HG03442 (cell line): ENCODE measurements around the gene CNGA4.
"Not testable (repeated sequence)": the region's sequence is repeated elsewhere in the genome, so short reads cannot be mapped to it uniquely, and the experiment has no call there.

ENCODE experiments used
- ATAC-seq: cut with Tn5 transposase; IDR thresholded peaks from one replicate; pipeline ENCODE4 v1.9.1; 2021; ENCODE audit warnings: mild to moderate bottlenecking, moderate library complexity; ENCODE audit not compliant: unreplicated experiment

Gene CNGA4

GRCh38 chr11:6225024-6225423, 13.9 kb upstream of the CNGA4 start:
- no peak for ATAC-seq

GRCh38 chr11:6225896-6226295, 13.0 kb upstream of the CNGA4 start:
- no peak for ATAC-seq

- no peak for ATAC-seq
These were observed 10.4 kb upstream of the CNGA4 start for GRCh38 chr11:6228520-6228919.

GRCh38 chr11:6229911-6230310, 9.0 kb upstream of the CNGA4 start:
- no peak for ATAC-seq

GRCh38 chr11:6232899-6233298, 6.0 kb upstream of the CNGA4 start:
- no peak for ATAC-seq

- ATAC-seq: no peak
These were observed 4.9 kb upstream of the CNGA4 start for GRCh38 chr11:6233984-6234386.

GRCh38 chr11:6234387-6235107, 4.3 kb upstream of the CNGA4 start, which contains the start of gene FHIP1B:
Gene FHIP1B, minus strand, starts transcription at chr11:6234636. Its CDS starts 10,120 bp downstream, at chr11:6224516.
- peak; percentile 95 for ATAC-seq

GRCh38 chr11:6237266-6237665, 1.6 kb upstream of the CNGA4 start:
- no peak for ATAC-seq

GRCh38 chr11:6237761-6238302, 1.1 kb upstream of the CNGA4 start:
- no peak for ATAC-seq

- ATAC-seq: no peak
These were observed 1.2 kb downstream of the CNGA4 start for GRCh38 chr11:6240139-6240538.

GRCh38 chr11:6240781-6241180, 1.9 kb downstream of the CNGA4 start:
- ATAC-seq: no peak

- ATAC-seq: no peak
These were observed 2.4 kb downstream of the CNGA4 start for GRCh38 chr11:6241316-6241715.

GRCh38 chr11:6245536-6245935, 6.6 kb downstream of the CNGA4 start:
- no peak for ATAC-seq

GRCh38 chr11:6248248-6248647, 9.4 kb downstream of the CNGA4 start:
- no peak for ATAC-seq

GRCh38 chr11:6248897-6249296, 10.0 kb downstream of the CNGA4 start:
- ATAC-seq: not testable (repeated sequence)

GRCh38 chr11:6249770-6250555, 11.1 kb downstream of the CNGA4 start:
- no peak for ATAC-seq

- ATAC-seq: peak; percentile 75
These were observed 12.3 kb downstream of the CNGA4 start for GRCh38 chr11:6251120-6251733.

GRCh38 chr11:6251990-6252473, 13.1 kb downstream of the CNGA4 start:
- no peak for ATAC-seq

- peak; percentile 83 for ATAC-seq
These were observed 14.3 kb downstream of the CNGA4 start for GRCh38 chr11:6253197-6253596.

- ATAC-seq: no peak
These were observed 19.3 kb downstream of the CNGA4 start for GRCh38 chr11:6258141-6258540.

GRCh38 chr11:6258571-6259081, 19.7 kb downstream of the CNGA4 start:
- ATAC-seq: no peak
